MM.1S (cell line): ENCODE measurements around the gene DPM2.

Source experiments
- CTCF ChIP-seq: fragments of 300-600 bp; sonication (generic); IDR thresholded peaks from 2 replicates; pipeline ENCODE4 v1.5.1; 2016; ENCODE audit warnings: antibody characterized with exemption, low read length, mixed read lengths
- EZH2 ChIP-seq: fragments of 300-600 bp; sonication (generic); optimal IDR thresholded peaks from 2 replicates; pipeline ENCODE3; 2017; ENCODE audit warnings: low read depth, mild to moderate bottlenecking, antibody characterized with exemption, low read length, mixed read lengths
- EZH2phosphoT487 ChIP-seq: fragments of 300-600 bp; sonication (generic); IDR thresholded peaks from 2 replicates; pipeline ENCODE4 v1.6.1; 2018; ENCODE audit warnings: antibody characterized with exemption, low read length

- no peak for TF ChIP-seq EZH2phosphoT487
- TF ChIP-seq CTCF = no peak
- no peak for TF ChIP-seq EZH2
Observed at GRCh38 chr9:127905788-127906191, 31.9 kb downstream of the DPM2 start.
